Measurements from ENCODE around the gene KPNA2. TPM values are rescaled to one million over a fixed set of nuclear protein-coding genes. Genes with fewer than 3 reads are reported as not detected.

The KPNA2 gene
- total and polyA plus RNA-seq, 10 of the 15 experiments (the other 5 are each of a cell fraction or from before 2014, with no cell fraction given), result 202 to 731 (median 283) TPM

GRCh38 chr17:68019675-68020408 is 15.7 kb upstream of the KPNA2 start (continued):
- peak; percentile 83 for TF ChIP-seq SKIL (IDR thresholded peaks at IDR 0.05; ENCODE audit: low read depth, poor library complexity, severe bottlenecking)
- peak; percentile 7; the same call in 1 of the 2 replicates for TF ChIP-seq NR2C1 (IDR thresholded peaks at IDR 0.05)
- peak; percentile 70 for TF ChIP-seq MXI1 (IDR thresholded peaks at IDR 0.05; ENCODE audit: low read depth, low read length)
- no peak for TF ChIP-seq SIX5 (IDR thresholded peaks at IDR 0.05; ENCODE audit: low read depth, low read length, severe bottlenecking)
- TF ChIP-seq ATF7 (IDR thresholded peaks at IDR 0.05; ENCODE audit: low read depth), result peak; percentile 83
- peak; percentile 98 for TF ChIP-seq SREBF2 (IDR thresholded peaks at IDR 0.05; ENCODE audit: low read length)
- peak; percentile 75; the same call in 1 of the 2 replicates for TF ChIP-seq POLR2AphosphoS5 (IDR thresholded peaks at IDR 0.05; ENCODE audit: low read length)
- peak; percentile 47; the same call in 1 of the 2 replicates for TF ChIP-seq TCF12 (IDR thresholded peaks at IDR 0.05; ENCODE audit: low read depth, low read length)
- TF ChIP-seq TCF7 (IDR thresholded peaks at IDR 0.05; ENCODE audit: borderline replicate concordance), result peak; percentile 53; the same call in 1 of the 2 replicates
- TF ChIP-seq ATF2 (IDR thresholded peaks at IDR 0.05; ENCODE audit: low read length), result peak; percentile 84
- TF ChIP-seq FOXK2 (IDR thresholded peaks at IDR 0.05), result no peak
- no peak for TF ChIP-seq PAX8 (IDR thresholded peaks at IDR 0.05)
- TF ChIP-seq MEF2A (IDR thresholded peaks at IDR 0.05; ENCODE audit: insufficient read depth, low read depth, low read length), result 0 out of 2 replicates have a peak, but pooled peaks have one; percentile 25
- TF ChIP-seq ZZZ3 (IDR thresholded peaks at IDR 0.05; ENCODE audit: control insufficient read depth, insufficient read length, low read depth), result no peak
- TF ChIP-seq NR2F1 (conservative IDR thresholded peaks at IDR 0.05), result peak; percentile 88
- peak; percentile 56; the same call in 1 of the 2 replicates for TF ChIP-seq MTA3 (IDR thresholded peaks at IDR 0.05; ENCODE audit: borderline replicate concordance, low read length)
- TF ChIP-seq TAF1 (IDR thresholded peaks at IDR 0.05; ENCODE audit: borderline replicate concordance, low read depth, low read length), result peak; percentile 53; the same call in 1 of the 2 replicates
- TF ChIP-seq CEBPB (IDR thresholded peaks at IDR 0.05; ENCODE audit: borderline replicate concordance in 1 of 2, low read depth in 2 of 2, low read length in 2 of 2), result peak in 1 of 2 experiments; percentile 38; a peak in 2 of 4 replicates
- peak; percentile 72 for TF ChIP-seq ZBTB40 (IDR thresholded peaks at IDR 0.05; ENCODE audit: borderline replicate concordance)
- TF ChIP-seq RELA (IDR thresholded peaks at IDR 0.05; ENCODE audit: borderline replicate concordance, partially characterized antibody), result peak; percentile 87
- peak; percentile 86 for TF ChIP-seq GATAD2B (conservative IDR thresholded peaks at IDR 0.05; ENCODE audit: low read depth)

Data from GM12878 (cell line).